Body of pancreas (tissue), 4 donors: ENCODE measurements around the gene ASPDH.

ENCODE experiments used
- CTCF ChIP-seq, 7 experiments: fragments of 450-650 bp in 4 of 7; fragments of 200-600 bp in 3 of 7; sonication (generic) in 3 of 7; IDR thresholded peaks; one replicate each; pipeline ENCODE4 v1.5.1; 2016 to 2019; ENCODE audit warnings: antibody characterized with exemption in 7 of 7
- POLR2A ChIP-seq, 3 donors: fragments of 450-650 bp; IDR thresholded peaks; one replicate each; pipeline ENCODE4 v1.6.1; 2016; ENCODE audit warnings: antibody characterized with exemption in 3 of 3, mild to moderate bottlenecking in 2 of 3

GRCh38 chr19:50546527-50547221, 33.0 kb upstream of the ASPDH start:
- TF ChIP-seq CTCF (IDR thresholded peaks at IDR 0.05) = no peak
- no peak for TF ChIP-seq POLR2A (IDR thresholded peaks at IDR 0.05)
